Measurements from ENCODE around the gene SH3RF1. TPM values are rescaled to one million over a fixed set of nuclear protein-coding genes. Genes with fewer than 3 reads are reported as not detected.

The SH3RF1 gene
- total RNA-seq, 4 donors from 2014 or later, result 10.0 to 11.8 (median 10.9) TPM

- WGBS, result 67% methylated on average over 1 of the region's 1 CpG
- no peak for DNase-seq (ENCODE audit: extremely low spot score)
- Histone ChIP-seq H3K4me1 (peaks cover 4 to 13% (median 9%) of the 10 kb centered on the region in 4 donors), H3K27ac (replicated peaks in 1 of 4) (no peak overlapping the region), H3K9me3 (no peaks in the 10 kb centered on the region), H3K4me3 (no peak overlapping the region), H3K36me3 (no peaks in the 10 kb centered on the region), H3K27me3 (no peaks in the 10 kb centered on the region)
- TF ChIP-seq EP300 (IDR thresholded peaks at IDR 0.05), result no peak
- no peak for TF ChIP-seq POLR2AphosphoS5 (IDR thresholded peaks at IDR 0.05)
- TF ChIP-seq CTCF (IDR thresholded peaks at IDR 0.05), result no peak
- TF ChIP-seq POLR2A (IDR thresholded peaks at IDR 0.05; ENCODE audit: low read depth), result no peak
- intact Hi-C loops (cut with DNase I), result no loop called here
Measured at GRCh38 chr4:169164669-169165415, 105.9 kb downstream of the SH3RF1 start.

- intact Hi-C loops (cut with DNase I), result no loop called here
- TF ChIP-seq EP300 (IDR thresholded peaks at IDR 0.05), result no peak
- TF ChIP-seq POLR2AphosphoS5 (IDR thresholded peaks at IDR 0.05), result no peak
- no peak for TF ChIP-seq CTCF (IDR thresholded peaks at IDR 0.05)
- TF ChIP-seq POLR2A (IDR thresholded peaks at IDR 0.05; ENCODE audit: low read depth), result no peak
- H3K4me1 ChIP-seq, result peaks cover 9 to 13% (median 12%) of the 10 kb centered on the region in 4 donors
Measured at GRCh38 chr4:169163947-169164668, 106.6 kb downstream of the SH3RF1 start.

DNA sequence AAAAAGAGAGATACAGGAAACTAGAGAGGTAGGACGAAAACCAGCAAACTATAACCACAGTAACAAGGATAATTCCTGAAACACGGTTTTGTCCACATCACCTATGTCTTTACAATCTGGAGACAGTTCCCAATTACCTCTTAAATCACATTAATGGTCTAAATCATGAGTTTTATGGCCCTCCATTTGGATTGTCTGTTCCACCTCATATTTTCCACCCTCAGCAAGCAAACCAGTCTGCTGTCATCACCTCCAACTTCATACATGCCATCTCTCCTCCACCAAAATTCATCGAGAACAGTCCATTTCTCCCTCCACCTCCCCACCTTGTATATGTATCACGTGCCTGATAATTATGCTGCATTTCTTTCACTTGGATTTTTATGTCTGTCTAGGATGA lies 107.3 kb downstream of the SH3RF1 start:
- DNase-seq (ENCODE audit: extremely low spot score), result no peak
- 93% methylated on average over 4 of the region's 4 CpGs for WGBS
- Histone ChIP-seq H3K9me3 (no peaks in the 10 kb centered on the region), H3K4me1 (peaks cover 9 to 12% (median 11%) of the 10 kb centered on the region in 4 donors), H3K4me3 (no peak overlapping the region), H3K27me3 (no peaks in the 10 kb centered on the region), H3K36me3 (no peaks in the 10 kb centered on the region), H3K27ac (replicated peaks in 1 of 4) (no peak overlapping the region)
- intact Hi-C loops (cut with DNase I), result no loop called here
- TF ChIP-seq EP300 (IDR thresholded peaks at IDR 0.05) (no peak), CTCF (IDR thresholded peaks at IDR 0.05) (no peak), POLR2A (IDR thresholded peaks at IDR 0.05; ENCODE audit: low read depth) (no peak), POLR2AphosphoS5 (IDR thresholded peaks at IDR 0.05) (no peak)

More at GRCh38 chr4:169163947-169164668, 106.6 kb downstream of the SH3RF1 start:
- no peak overlapping the region for H3K4me3 ChIP-seq
- no peaks in the 10 kb centered on the region for H3K36me3 ChIP-seq
- no peaks in the 10 kb centered on the region for H3K27me3 ChIP-seq
- DNase-seq (ENCODE audit: extremely low spot score), result no peak
- no peaks in the 10 kb centered on the region for H3K9me3 ChIP-seq
- H3K27ac ChIP-seq (replicated peaks in 1 of 4), result no peak overlapping the region

DNA sequence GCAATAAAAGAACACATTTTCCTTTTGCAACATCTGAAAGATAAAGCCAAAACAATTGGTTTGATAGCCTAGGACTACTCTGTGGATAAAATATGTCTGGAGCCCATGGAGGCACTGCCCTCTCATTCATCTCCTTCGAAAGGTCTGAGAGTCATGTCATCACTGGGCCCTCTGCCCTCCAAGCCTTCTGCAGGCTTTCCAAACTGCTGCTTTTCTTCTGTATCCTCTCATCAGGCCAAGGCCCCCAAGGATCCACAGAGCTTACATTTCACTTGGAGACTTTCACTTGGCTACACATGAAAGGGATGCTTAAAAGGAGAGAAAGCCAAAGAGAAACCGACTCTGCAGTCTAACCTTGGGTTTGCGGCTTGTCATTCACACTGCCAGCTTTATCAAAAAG lies 109.9 kb downstream of the SH3RF1 start:
- H3K9me3 ChIP-seq, result no peaks in the 10 kb centered on the region
- peaks cover 0 to 4% (median 0%) of the 10 kb centered on the region in 4 donors for H3K36me3 ChIP-seq
- intact Hi-C loops (cut with DNase I), result no loop called here
- H3K27ac ChIP-seq (replicated peaks in 1 of 4), result no peak overlapping the region
- no peak for DNase-seq (ENCODE audit: extremely low spot score)
- H3K4me3 ChIP-seq, result no peak overlapping the region
- TF ChIP-seq CTCF (IDR thresholded peaks at IDR 0.05) (no peak), EP300 (IDR thresholded peaks at IDR 0.05) (no peak), POLR2AphosphoS5 (IDR thresholded peaks at IDR 0.05) (no peak), POLR2A (IDR thresholded peaks at IDR 0.05; ENCODE audit: low read depth) (no peak)
- peaks cover 9 to 12% (median 11%) of the 10 kb centered on the region in 4 donors for H3K4me1 ChIP-seq
- WGBS, result 56% methylated on average over 3 of the region's 3 CpGs
- no peaks in the 10 kb centered on the region for H3K27me3 ChIP-seq

All from esophagus muscularis mucosa (tissue), 4 donors.